Measurements from ENCODE around the gene SLC15A3. TPM values are rescaled to one million over a fixed set of nuclear protein-coding genes. Genes with fewer than 3 reads are reported as not detected.

Gene SLC15A3
- total and polyA plus RNA-seq, 2 donors (not counting 1 experiment from before 2014, with no cell fraction given), result 10.5 to 29.9 TPM

DNA sequence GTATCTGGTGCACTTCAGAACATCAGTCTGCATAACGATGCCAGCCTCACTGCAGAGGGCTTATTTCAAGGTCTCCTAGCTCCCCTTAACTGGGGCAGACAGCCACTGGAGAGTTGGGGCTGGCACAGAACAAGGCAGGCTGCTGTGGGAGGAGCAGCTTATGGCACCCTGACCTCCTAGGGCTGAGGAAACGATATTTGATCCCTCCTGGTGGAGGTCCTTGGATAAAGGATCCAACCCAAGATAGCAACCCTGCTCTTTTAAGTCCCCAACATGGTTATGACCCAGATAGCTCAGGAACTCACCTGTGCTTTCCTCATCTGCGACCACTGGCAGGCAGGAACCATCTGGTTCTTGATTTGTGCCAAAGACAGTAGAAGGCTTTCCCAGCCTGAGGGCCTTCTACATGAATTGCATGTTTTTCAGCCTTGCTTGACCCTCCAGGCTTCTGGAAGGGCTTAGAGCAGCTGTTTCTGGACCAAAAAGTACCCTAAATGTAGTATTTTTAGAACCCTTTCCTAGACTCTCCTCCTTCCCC, 35.2 kb downstream of the SLC15A3 start:
- Histone ChIP-seq H3K36me3 (ENCODE audit: control insufficient read depth, insufficient read depth, low read length) (peaks cover 11% of the 10 kb centered on the region), H3K27me3 (ENCODE audit: control insufficient read depth, insufficient read depth, low read length) (peaks cover 4% of the 10 kb centered on the region), H3K27ac (ENCODE audit: insufficient read depth, low read length) (no peak overlapping the region), H2AFZ (ENCODE audit: low read length) (no peak overlapping the region), H3K4me3 (replicated peaks in 1 of 4; ENCODE audit: control extremely low read depth in 1 of 4, insufficient read depth in 1 of 4, low read depth in 3 of 4, low read length in 4 of 4) (no peak overlapping the region), H3K9ac (ENCODE audit: insufficient read depth, low read length) (no peak overlapping the region), H3K4me1 (ENCODE audit: control insufficient read depth, extremely low read depth, insufficient read depth, low read length) (peaks cover 12% of the 10 kb centered on the region), H3K9me3 (ENCODE audit: control insufficient read depth, insufficient read depth, low read depth, low read length) (no peaks in the 10 kb centered on the region), H3K79me2 (ENCODE audit: control insufficient read depth, insufficient read depth, low read length) (peaks cover 20% of the 10 kb centered on the region), H4K20me1 (ENCODE audit: control insufficient read depth, extremely low read depth, insufficient read depth, low read length) (no peaks in the 10 kb centered on the region), H3K4me2 (ENCODE audit: extremely low read depth, insufficient read depth, low read length) (no peak overlapping the region)
- DNase-seq (ENCODE audit: low read depth in 2 of 2), result no peak
- TF ChIP-seq, protein P1, sequence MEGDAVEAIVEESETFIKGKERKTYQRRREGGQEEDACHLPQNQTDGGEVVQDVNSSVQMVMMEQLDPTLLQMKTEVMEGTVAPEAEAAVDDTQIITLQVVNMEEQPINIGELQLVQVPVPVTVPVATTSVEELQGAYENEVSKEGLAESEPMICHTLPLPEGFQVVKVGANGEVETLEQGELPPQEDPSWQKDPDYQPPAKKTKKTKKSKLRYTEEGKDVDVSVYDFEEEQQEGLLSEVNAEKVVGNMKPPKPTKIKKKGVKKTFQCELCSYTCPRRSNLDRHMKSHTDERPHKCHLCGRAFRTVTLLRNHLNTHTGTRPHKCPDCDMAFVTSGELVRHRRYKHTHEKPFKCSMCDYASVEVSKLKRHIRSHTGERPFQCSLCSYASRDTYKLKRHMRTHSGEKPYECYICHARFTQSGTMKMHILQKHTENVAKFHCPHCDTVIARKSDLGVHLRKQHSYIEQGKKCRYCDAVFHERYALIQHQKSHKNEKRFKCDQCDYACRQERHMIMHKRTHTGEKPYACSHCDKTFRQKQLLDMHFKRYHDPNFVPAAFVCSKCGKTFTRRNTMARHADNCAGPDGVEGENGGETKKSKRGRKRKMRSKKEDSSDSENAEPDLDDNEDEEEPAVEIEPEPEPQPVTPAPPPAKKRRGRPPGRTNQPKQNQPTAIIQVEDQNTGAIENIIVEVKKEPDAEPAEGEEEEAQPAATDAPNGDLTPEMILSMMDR (conservative IDR thresholded peaks at IDR 0.05 in 1 of 2, IDR thresholded peaks at IDR 0.05 in 1 of 2; ENCODE audit: low read depth in 1 of 2, low read length in 2 of 2), result no peak
- TF ChIP-seq EZH2 (IDR thresholded peaks at IDR 0.05; ENCODE audit: low read length, missing control alignments), result no peak

DNA sequence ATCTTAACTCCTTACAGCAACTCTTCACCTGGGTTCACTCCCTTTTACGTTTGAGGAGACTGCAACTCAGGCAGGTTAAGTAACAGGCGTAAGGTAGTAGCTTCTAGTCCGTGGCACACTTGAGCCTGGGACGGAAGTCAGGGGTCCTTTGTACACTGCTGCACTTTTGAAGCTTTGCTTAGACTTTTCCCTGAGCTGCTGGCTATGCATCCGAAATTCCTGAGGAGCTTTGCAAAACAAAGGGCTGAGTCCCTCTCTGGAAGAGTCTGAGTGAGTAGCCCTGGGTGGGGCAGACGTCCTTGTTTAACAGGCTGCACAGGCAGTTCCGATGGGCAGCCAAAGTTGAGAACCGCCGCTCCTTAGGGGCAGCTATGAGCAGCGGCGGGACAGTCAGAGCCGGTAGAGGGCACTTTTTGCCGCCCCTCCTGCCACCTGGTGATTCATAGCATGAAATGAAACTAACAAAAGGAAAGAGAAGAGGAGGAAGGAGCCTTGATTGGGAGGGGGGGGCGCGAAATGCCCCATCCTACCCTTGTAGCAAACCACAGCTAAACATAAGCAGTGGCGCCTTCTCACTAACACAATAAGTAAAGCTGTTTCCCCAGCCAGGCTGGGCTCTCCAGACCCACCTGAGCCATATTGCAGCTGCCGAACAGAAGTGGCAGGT, 36.6 kb downstream of the SLC15A3 start:
- DNase-seq (ENCODE audit: low read depth in 2 of 2), result peak; percentile 61 to 62
- Histone ChIP-seq H3K9ac (ENCODE audit: insufficient read depth, low read length) (no peak overlapping the region), H3K4me2 (ENCODE audit: extremely low read depth, insufficient read depth, low read length) (peak overlapping the region; percentile 99), H3K4me1 (ENCODE audit: control insufficient read depth, extremely low read depth, insufficient read depth, low read length) (peaks cover 12% of the 10 kb centered on the region), H3K9me3 (ENCODE audit: control insufficient read depth, insufficient read depth, low read depth, low read length) (no peaks in the 10 kb centered on the region), H2AFZ (ENCODE audit: low read length) (peak overlapping the region; percentile 52), H3K27ac (ENCODE audit: insufficient read depth, low read length) (peak overlapping the region; percentile 66), H3K79me2 (ENCODE audit: control insufficient read depth, insufficient read depth, low read length) (peaks cover 20% of the 10 kb centered on the region), H3K4me3 (replicated peaks in 1 of 4; ENCODE audit: control extremely low read depth in 1 of 4, insufficient read depth in 1 of 4, low read depth in 3 of 4, low read length in 4 of 4) (peak overlapping the region; percentile 78 to 88 (median 84)), H3K36me3 (ENCODE audit: control insufficient read depth, insufficient read depth, low read length) (peaks cover 2% of the 10 kb centered on the region), H4K20me1 (ENCODE audit: control insufficient read depth, extremely low read depth, insufficient read depth, low read length) (no peaks in the 10 kb centered on the region), H3K27me3 (ENCODE audit: control insufficient read depth, insufficient read depth, low read length) (peaks cover 10% of the 10 kb centered on the region)
- no peak for TF ChIP-seq EZH2 (IDR thresholded peaks at IDR 0.05; ENCODE audit: low read length, missing control alignments)
- TF ChIP-seq, protein P1 (conservative IDR thresholded peaks at IDR 0.05 in 1 of 2, IDR thresholded peaks at IDR 0.05 in 1 of 2; ENCODE audit: low read depth in 1 of 2, low read length in 2 of 2), result peak; percentile 2 to 14

GRCh38 chr11:60914633-60915247, 37.2 kb downstream of the SLC15A3 start:
- peaks cover 2% of the 10 kb centered on the region for H3K36me3 ChIP-seq (ENCODE audit: control insufficient read depth, insufficient read depth, low read length)
- peak overlapping the region; percentile 82 for H3K9ac ChIP-seq (ENCODE audit: insufficient read depth, low read length)
- H3K9me3 ChIP-seq (ENCODE audit: control insufficient read depth, insufficient read depth, low read depth, low read length), result no peaks in the 10 kb centered on the region
- peaks cover 20% of the 10 kb centered on the region for H3K79me2 ChIP-seq (ENCODE audit: control insufficient read depth, insufficient read depth, low read length)
- TF ChIP-seq EZH2 (IDR thresholded peaks at IDR 0.05; ENCODE audit: low read length, missing control alignments), result no peak
- TF ChIP-seq, protein P1 (conservative IDR thresholded peaks at IDR 0.05 in 1 of 2, IDR thresholded peaks at IDR 0.05 in 1 of 2; ENCODE audit: low read depth in 1 of 2, low read length in 2 of 2), result no peak
- H3K4me2 ChIP-seq (ENCODE audit: extremely low read depth, insufficient read depth, low read length), result peak overlapping the region; percentile 99
- peak overlapping the region; percentile 96 for H2AFZ ChIP-seq (ENCODE audit: low read length)
- peak; percentile 31 to 44 for DNase-seq (ENCODE audit: low read depth in 2 of 2)
- peaks cover 12% of the 10 kb centered on the region for H3K4me1 ChIP-seq (ENCODE audit: control insufficient read depth, extremely low read depth, insufficient read depth, low read length)
- H3K27me3 ChIP-seq (ENCODE audit: control insufficient read depth, insufficient read depth, low read length), result peaks cover 14% of the 10 kb centered on the region
- H4K20me1 ChIP-seq (ENCODE audit: control insufficient read depth, extremely low read depth, insufficient read depth, low read length), result no peaks in the 10 kb centered on the region
- H3K4me3 ChIP-seq (replicated peaks in 1 of 4; ENCODE audit: control extremely low read depth in 1 of 4, insufficient read depth in 1 of 4, low read depth in 3 of 4, low read length in 4 of 4), result peak overlapping the region; percentile 78 to 88 (median 84)
- H3K27ac ChIP-seq (ENCODE audit: insufficient read depth, low read length), result peak overlapping the region; percentile 88
